K562 (cell line): ENCODE measurements around the gene TOP3A. TPM values are rescaled to one million over a fixed set of nuclear protein-coding genes. Genes with fewer than 3 reads are reported as not detected.

Experiments used
- ATAC-seq: fragments of 200-7000 bp; cut with Tn5 transposase; 3 replicates; pipeline ENCODE4 v1.9.1; 2020; ENCODE audit warnings: moderate library complexity
- BruUV-seq: library from RNA; stranded (reverse); fragments of 400-500 nt; replicated peaks from 2 replicates; lab custom pipeline; 2021; lab: Mats Ljungman, UMichigan
- CTCF ChIA-PET: fragments of 300-600 bp; formaldehyde crosslinking; extraction: SDS; loops from one replicate; lab custom pipeline; 2021; ENCODE audit warnings: low intra/inter-chr PET ratio; lab: Yijun Ruan, JAX
- POLR2A ChIA-PET: fragments of 300-600, 350-650 bp; sonication (Branson Sonifier 250); formaldehyde crosslinking; extraction: SDS; loops from one replicate; lab custom pipeline; 2021; ENCODE audit warnings: antibody characterized with exemption, inconsistent platforms; lab: Yijun Ruan, JAX
- DNase-seq, 4 experiments: peaks; one replicate each; pipeline versions ENCODE4 v3.0.0 to v3.0.0-alpha.2; 2011 to 2018; ENCODE audit warnings: low spot score in 3 of 4, mixed read lengths in 3 of 4; ENCODE audit errors: extremely low read depth in 1 of 4
- FAIRE-seq: peaks from 2 replicates; lab custom pipeline; 2011; peaks lifted over from hg19 to GRCh38; lab: Jason Lieb, UNC
- H2AFZ ChIP-seq: 2 replicates; pipeline ENCODE4 v1.6.0; 2011; ENCODE audit warnings: low read depth, low read length, control low read depth, inconsistent platforms
- H3K27ac ChIP-seq: fragments of 200-600 bp; 3 replicates; pipeline ENCODE4 v1.8.0; 2011; ENCODE audit warnings: low read depth, mild to moderate bottlenecking, control low read depth, inconsistent platforms, low read length, moderate library complexity, mixed read lengths; ENCODE audit errors: extremely low read depth
- H3K27me3 ChIP-seq, 2 experiments: fragments of 300-600 bp in 1 of 2; 2 replicates in 1 of 2; 3 replicates in 1 of 2; pipeline versions ENCODE4 v1.6.0 to v1.8.0; 2011; ENCODE audit warnings: inconsistent platforms in 2 of 2, low read length in 2 of 2, mild to moderate bottlenecking in 1 of 2, mixed read lengths in 1 of 2, moderate library complexity in 1 of 2; ENCODE audit not compliant: control insufficient read depth in 2 of 2, insufficient read depth in 2 of 2
- H3K36me3 ChIP-seq: fragments of 300-600 bp; 3 replicates; pipeline ENCODE4 v1.8.0; 2011; ENCODE audit warnings: mild to moderate bottlenecking, low read length, inconsistent platforms; ENCODE audit not compliant: control insufficient read depth, insufficient read depth
- H3K4me1 ChIP-seq, 2 experiments: fragments of 200-600 bp in 1 of 2; replicated peaks in 1 of 2; 2 replicates in 1 of 2; 3 replicates in 1 of 2; pipeline versions ENCODE4 v1.5.1 to v1.8.0; 2011; ENCODE audit warnings: inconsistent platforms in 2 of 2, low read length in 2 of 2, mild to moderate bottlenecking in 1 of 2, mixed read lengths in 1 of 2, moderate library complexity in 1 of 2; ENCODE audit not compliant: control insufficient read depth in 2 of 2, insufficient read depth in 2 of 2
- H3K4me2 ChIP-seq: 2 replicates; pipeline ENCODE4 v1.6.1; 2011; ENCODE audit warnings: low read length, control low read depth, inconsistent platforms, mixed read lengths; ENCODE audit not compliant: insufficient read depth
- H3K4me3 ChIP-seq: fragments of 200-600 bp; sonication (generic), shearing (Covaris generic); 2 replicates; pipeline ENCODE4 v1.5.1; 2016; ENCODE audit warnings: control low read depth, inconsistent platforms
- H3K79me2 ChIP-seq: fragments of 200-600 bp; 3 replicates; pipeline ENCODE4 v1.8.0; 2011; ENCODE audit warnings: low read length, inconsistent platforms; ENCODE audit not compliant: control insufficient read depth, insufficient read depth
- H3K9ac ChIP-seq, 2 experiments: 2 replicates each; pipeline versions ENCODE4 v1.6.0 to v1.6.1; 2011; ENCODE audit warnings: low read depth in 2 of 2, low read length in 2 of 2, control low read depth in 1 of 2, inconsistent platforms in 1 of 2, mild to moderate bottlenecking in 1 of 2, mixed read lengths in 1 of 2; ENCODE audit not compliant: insufficient read depth in 1 of 2
- H3K9me1 ChIP-seq: one replicate; pipeline ENCODE4 v1.6.0; 2011; ENCODE audit warnings: inconsistent platforms, mild to moderate bottlenecking, low read length, moderate library complexity; ENCODE audit not compliant: control insufficient read depth, insufficient read depth
- H3K9me3 ChIP-seq: replicated peaks from 2 replicates; pipeline ENCODE4 v1.5.1; 2011; ENCODE audit warnings: low read depth, low read length, inconsistent platforms; ENCODE audit not compliant: control insufficient read depth, insufficient read depth
- H4K20me1 ChIP-seq: replicated peaks from 2 replicates; pipeline ENCODE4 v1.6.1; 2011; ENCODE audit warnings: low read length, inconsistent platforms, mixed read lengths; ENCODE audit not compliant: control insufficient read depth, insufficient read depth
- ARID3B ChIP-seq: fragments of 250-450 bp; sonication (Bioruptor Pico); IDR thresholded peaks from 2 replicates; pipeline ENCODE4 v1.4.0; 2020; ENCODE audit warnings: borderline replicate concordance
- CBFB ChIP-seq: sonication (generic); formaldehyde crosslinking; IDR thresholded peaks from 2 replicates; pipeline ENCODE4 v1.4.0; 2020; ENCODE audit warnings: mild to moderate bottlenecking, missing genetic modification reagents
- ETV1 ChIP-seq: fragments of 450-650 bp; conservative IDR thresholded peaks from 2 replicates; pipeline ENCODE4 v1.6.1; 2016; ENCODE audit warnings: missing genetic modification characterization, control low read depth, low read depth, missing compliant biosample characterization
- KAT2B ChIP-seq: IDR thresholded peaks from one replicate; pipeline ENCODE4 v1.6.1; 2012; ENCODE audit warnings: low read depth, mild to moderate bottlenecking, control low read depth, inconsistent platforms, low read length, moderate library complexity
- LEF1 ChIP-seq: fragments of 450-650 bp; IDR thresholded peaks from 2 replicates; pipeline ENCODE4 v1.6.1; 2016; ENCODE audit warnings: mild to moderate bottlenecking
- PHF21A ChIP-seq: fragments of 450-650 bp; IDR thresholded peaks from 2 replicates; pipeline ENCODE4 v1.6.1; 2017; ENCODE audit warnings: low read depth, borderline replicate concordance
- RFX7 ChIP-seq: fragments of 250-450 bp; sonication (Bioruptor Pico); IDR thresholded peaks from 2 replicates; pipeline ENCODE4 v1.5.1; 2021; ENCODE audit warnings: mild to moderate bottlenecking
- ZBTB17 ChIP-seq: fragments of 450-650 bp; formaldehyde crosslinking; IDR thresholded peaks from 2 replicates; pipeline ENCODE4 v1.4.0; 2020; ENCODE audit warnings: mild to moderate bottlenecking
- ZNF124 ChIP-seq: sonication (generic); formaldehyde crosslinking; IDR thresholded peaks from 2 replicates; pipeline ENCODE4 v1.8.1; 2022; ENCODE audit warnings: missing genetic modification reagents
- ZNF224 ChIP-seq: sonication (generic); formaldehyde crosslinking; IDR thresholded peaks from 2 replicates; pipeline ENCODE4 v1.8.0; 2022; ENCODE audit warnings: mild to moderate bottlenecking, missing genetic modification reagents
- ZNF57 ChIP-seq: fragments of 450-650 bp; formaldehyde crosslinking; IDR thresholded peaks from 2 replicates; pipeline ENCODE4 v1.4.0; 2020; ENCODE audit warnings: mild to moderate bottlenecking, moderate library complexity
- WGBS: fragments of 100-300 bp; shearing (Covaris generic); methylation state at CpG from one replicate; pipeline ENCODE4 v1.1.6; 2016; ENCODE audit warnings: low coverage, mixed read lengths; ENCODE audit not compliant: insufficient coverage; ENCODE audit errors: missing lambda C conversion rate; 5-methylcytosine and 5-hydroxymethylcytosine counted together
- in situ Hi-C: fragments of 300-500 bp; cut with MboI; formaldehyde crosslinking; loops from 4 replicates; pipeline ENCODE4 v1.15.0; 2018; ENCODE audit warnings: inconsistent platforms, mixed read lengths
- intact Hi-C: fragments of 100-400 bp; cut with micrococcal nuclease; formaldehyde crosslinking; loops from 2 replicates; pipeline ENCODE4 v1.14.2; 2022
- polyA plus RNA-seq, 8 experiments: library from polyadenylated mRNA; depleted of rRNA in 4 of 8; stranded (reverse) in 5 of 8; unstranded in 3 of 8; fragments of >200 nt; fragmentation: Nextera tagmentation in 2 of 8; fragmentation: Illumina TruSeq in 1 of 8; extraction: Ambion mirVana in 2 of 8; extraction: Trizol in 1 of 8; gene quantifications; 2 replicates each; pipeline versions ENCODE4 v1.2.1 to v1.2.3, GENCODE V29; 2011 to 2014; ENCODE audit warnings: inconsistent platforms in 1 of 8, missing spikeins in 1 of 8
- total RNA-seq, 7 experiments: library from RNA; depleted of rRNA in 6 of 7; stranded (reverse); fragments of >200 nt in 6 of 7; fragmentation: Illumina TruSeq in 2 of 7; extraction: Trizol in 2 of 7; gene quantifications; 2 replicates each; pipeline versions ENCODE4 v1.2.1 to v1.2.3, GENCODE V29; 2011 to 2021; ENCODE audit warnings: low replicate concordance in 1 of 7
- TF ChIP-seq, protein P1 (sequence below): fragments of 450-650 bp; IDR thresholded peaks from 2 replicates; pipeline ENCODE4 v1.6.1; 2017; ENCODE audit warnings: antibody characterized with exemption
- TF ChIP-seq, protein P2 (sequence below): fragments of 250-450 bp; sonication (Bioruptor Pico); IDR thresholded peaks from 2 replicates; pipeline ENCODE4 v1.4.0; 2020

Gene TOP3A
- total and polyA plus RNA-seq, 9 of the 15 experiments (the other 6 are each of a cell fraction or from before 2014, with no cell fraction given): 5.2 to 49.7 (median 24.7) TPM

- POLR2A ChIA-PET: interaction anchor here (0.6 to 2.6 kb wide), 2 partner anchors 10 to 52 kb away, joined by 4 to 9 read pairs; no protein-coding TSS in a partner anchor
- peak within 1 kb of the TSS; percentile 91 for H3K4me2 ChIP-seq
- TF ChIP-seq, protein P1, sequence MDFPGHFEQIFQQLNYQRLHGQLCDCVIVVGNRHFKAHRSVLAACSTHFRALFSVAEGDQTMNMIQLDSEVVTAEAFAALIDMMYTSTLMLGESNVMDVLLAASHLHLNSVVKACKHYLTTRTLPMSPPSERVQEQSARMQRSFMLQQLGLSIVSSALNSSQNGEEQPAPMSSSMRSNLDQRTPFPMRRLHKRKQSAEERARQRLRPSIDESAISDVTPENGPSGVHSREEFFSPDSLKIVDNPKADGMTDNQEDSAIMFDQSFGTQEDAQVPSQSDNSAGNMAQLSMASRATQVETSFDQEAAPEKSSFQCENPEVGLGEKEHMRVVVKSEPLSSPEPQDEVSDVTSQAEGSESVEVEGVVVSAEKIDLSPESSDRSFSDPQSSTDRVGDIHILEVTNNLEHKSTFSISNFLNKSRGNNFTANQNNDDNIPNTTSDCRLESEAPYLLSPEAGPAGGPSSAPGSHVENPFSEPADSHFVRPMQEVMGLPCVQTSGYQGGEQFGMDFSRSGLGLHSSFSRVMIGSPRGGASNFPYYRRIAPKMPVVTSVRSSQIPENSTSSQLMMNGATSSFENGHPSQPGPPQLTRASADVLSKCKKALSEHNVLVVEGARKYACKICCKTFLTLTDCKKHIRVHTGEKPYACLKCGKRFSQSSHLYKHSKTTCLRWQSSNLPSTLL: no peak
- no peak for TF ChIP-seq ARID3B (CRISPR knock-in tag)
- TF ChIP-seq, protein P2, sequence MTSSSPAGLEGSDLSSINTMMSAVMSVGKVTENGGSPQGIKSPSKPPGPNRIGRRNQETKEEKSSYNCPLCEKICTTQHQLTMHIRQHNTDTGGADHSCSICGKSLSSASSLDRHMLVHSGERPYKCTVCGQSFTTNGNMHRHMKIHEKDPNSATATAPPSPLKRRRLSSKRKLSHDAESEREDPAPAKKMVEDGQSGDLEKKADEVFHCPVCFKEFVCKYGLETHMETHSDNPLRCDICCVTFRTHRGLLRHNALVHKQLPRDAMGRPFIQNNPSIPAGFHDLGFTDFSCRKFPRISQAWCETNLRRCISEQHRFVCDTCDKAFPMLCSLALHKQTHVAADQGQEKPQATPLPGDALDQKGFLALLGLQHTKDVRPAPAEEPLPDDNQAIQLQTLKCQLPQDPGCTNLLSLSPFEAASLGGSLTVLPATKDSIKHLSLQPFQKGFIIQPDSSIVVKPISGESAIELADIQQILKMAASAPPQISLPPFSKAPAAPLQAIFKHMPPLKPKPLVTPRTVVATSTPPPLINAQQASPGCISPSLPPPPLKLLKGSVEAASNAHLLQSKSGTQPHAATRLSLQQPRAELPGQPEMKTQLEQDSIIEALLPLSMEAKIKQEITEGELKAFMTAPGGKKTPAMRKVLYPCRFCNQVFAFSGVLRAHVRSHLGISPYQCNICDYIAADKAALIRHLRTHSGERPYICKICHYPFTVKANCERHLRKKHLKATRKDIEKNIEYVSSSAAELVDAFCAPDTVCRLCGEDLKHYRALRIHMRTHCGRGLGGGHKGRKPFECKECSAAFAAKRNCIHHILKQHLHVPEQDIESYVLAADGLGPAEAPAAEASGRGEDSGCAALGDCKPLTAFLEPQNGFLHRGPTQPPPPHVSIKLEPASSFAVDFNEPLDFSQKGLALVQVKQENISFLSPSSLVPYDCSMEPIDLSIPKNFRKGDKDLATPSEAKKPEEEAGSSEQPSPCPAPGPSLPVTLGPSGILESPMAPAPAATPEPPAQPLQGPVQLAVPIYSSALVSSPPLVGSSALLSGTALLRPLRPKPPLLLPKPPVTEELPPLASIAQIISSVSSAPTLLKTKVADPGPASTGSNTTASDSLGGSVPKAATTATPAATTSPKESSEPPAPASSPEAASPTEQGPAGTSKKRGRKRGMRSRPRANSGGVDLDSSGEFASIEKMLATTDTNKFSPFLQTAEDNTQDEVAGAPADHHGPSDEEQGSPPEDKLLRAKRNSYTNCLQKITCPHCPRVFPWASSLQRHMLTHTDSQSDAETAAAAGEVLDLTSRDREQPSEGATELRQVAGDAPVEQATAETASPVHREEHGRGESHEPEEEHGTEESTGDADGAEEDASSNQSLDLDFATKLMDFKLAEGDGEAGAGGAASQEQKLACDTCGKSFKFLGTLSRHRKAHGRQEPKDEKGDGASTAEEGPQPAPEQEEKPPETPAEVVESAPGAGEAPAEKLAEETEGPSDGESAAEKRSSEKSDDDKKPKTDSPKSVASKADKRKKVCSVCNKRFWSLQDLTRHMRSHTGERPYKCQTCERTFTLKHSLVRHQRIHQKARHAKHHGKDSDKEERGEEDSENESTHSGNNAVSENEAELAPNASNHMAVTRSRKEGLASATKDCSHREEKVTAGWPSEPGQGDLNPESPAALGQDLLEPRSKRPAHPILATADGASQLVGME (CRISPR knock-in tag): no peak
- TF ChIP-seq ZNF124 (CRISPR knock-in tag): no peak
- TF ChIP-seq LEF1: no peak
- no peak for TF ChIP-seq RFX7 (CRISPR knock-in tag)
- no peak for TF ChIP-seq KAT2B
- no peak for TF ChIP-seq ETV1 (tag)
- TF ChIP-seq ZBTB17 (CRISPR knock-in tag): 0 out of 2 replicates have a peak, but pooled peaks have one; percentile 49
- TF ChIP-seq CBFB (CRISPR knock-in tag): no peak
- no peak for TF ChIP-seq ZNF57 (CRISPR knock-in tag)
- TF ChIP-seq ZNF224 (CRISPR knock-in tag): no peak
- no peak for TF ChIP-seq PHF21A
Observed at GRCh38 chr17:18260332-18261145, 54.3 kb downstream of the TOP3A start, which contains the start of gene MIEF2. Gene MIEF2, plus strand, starts transcription at chr17:18260662. Its CDS starts 2,059 bp downstream, at chr17:18262721.

More at GRCh38 chr17:18260332-18261145, 54.3 kb downstream of the TOP3A start, which contains the start of gene MIEF2:
- CTCF ChIA-PET: no interaction called here
- H3K4me1 ChIP-seq: peaks cover 18 to 68% of the 10 kb centered on the region in 2 experiments; a peak in 4 of 5 replicates
- H3K9me1 ChIP-seq: no peaks in the 10 kb centered on the region
- peak within 1 kb of the TSS; percentile 95 for H2AFZ ChIP-seq
- peak; percentile 93 for ATAC-seq
- peak within 1 kb of the TSS; percentile 66 for H3K27ac ChIP-seq
- TSS peak; percentile 55 for BruUV-seq
- DNase-seq: peak; percentile 88 to 95 (median 90)
- in situ Hi-C loops (no loop called here), intact Hi-C loops (no loop called here)
- H4K20me1 ChIP-seq: no peaks in the 10 kb centered on the region
- H3K9me3 ChIP-seq: no peaks in the 10 kb centered on the region
- peak within 1 kb of the TSS; percentile 62 for H3K4me3 ChIP-seq
- H3K9ac ChIP-seq: peak within 1 kb of the TSS; percentile 72 to 96
- under 1% methylated on average over 26 of the region's 72 CpGs for WGBS
- H3K79me2 ChIP-seq: peaks cover 23% of the 10 kb centered on the region
- H3K27me3 ChIP-seq: no peaks in the 10 kb centered on the region
- peak; percentile 96 for FAIRE-seq
- H3K36me3 ChIP-seq: peaks cover 17% of the 10 kb centered on the region; the same call in 2 of the 3 replicates
